ENCODE data around the gene PITPNM1.

GRCh38 chr11:67520856-67521824, 16.0 kb upstream of the PITPNM1 start:
- TF ChIP-seq, protein P1, sequence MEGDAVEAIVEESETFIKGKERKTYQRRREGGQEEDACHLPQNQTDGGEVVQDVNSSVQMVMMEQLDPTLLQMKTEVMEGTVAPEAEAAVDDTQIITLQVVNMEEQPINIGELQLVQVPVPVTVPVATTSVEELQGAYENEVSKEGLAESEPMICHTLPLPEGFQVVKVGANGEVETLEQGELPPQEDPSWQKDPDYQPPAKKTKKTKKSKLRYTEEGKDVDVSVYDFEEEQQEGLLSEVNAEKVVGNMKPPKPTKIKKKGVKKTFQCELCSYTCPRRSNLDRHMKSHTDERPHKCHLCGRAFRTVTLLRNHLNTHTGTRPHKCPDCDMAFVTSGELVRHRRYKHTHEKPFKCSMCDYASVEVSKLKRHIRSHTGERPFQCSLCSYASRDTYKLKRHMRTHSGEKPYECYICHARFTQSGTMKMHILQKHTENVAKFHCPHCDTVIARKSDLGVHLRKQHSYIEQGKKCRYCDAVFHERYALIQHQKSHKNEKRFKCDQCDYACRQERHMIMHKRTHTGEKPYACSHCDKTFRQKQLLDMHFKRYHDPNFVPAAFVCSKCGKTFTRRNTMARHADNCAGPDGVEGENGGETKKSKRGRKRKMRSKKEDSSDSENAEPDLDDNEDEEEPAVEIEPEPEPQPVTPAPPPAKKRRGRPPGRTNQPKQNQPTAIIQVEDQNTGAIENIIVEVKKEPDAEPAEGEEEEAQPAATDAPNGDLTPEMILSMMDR (IDR thresholded peaks at IDR 0.05) = no peak
- TF ChIP-seq POLR2A (IDR thresholded peaks at IDR 0.05) = no peak

All from body of pancreas (tissue), 4 donors.